WERI-Rb-1 (cell line): ENCODE data around the gene AACS.

ENCODE experiments used
- DNase-seq: peaks from one replicate; pipeline ENCODE4 v3.0.0-alpha.2; 2020
- H3K27ac ChIP-seq: fragments of 250-450 bp; sonication (Bioruptor Pico); 2 replicates; pipeline ENCODE4 v1.5.1; 2020; ENCODE audit warnings: mild to moderate bottlenecking, moderate library complexity
- H3K27me3 ChIP-seq: fragments of 250-450 bp; sonication (Bioruptor Pico); 2 replicates; pipeline ENCODE4 v1.5.1; 2021; ENCODE audit warnings: mild to moderate bottlenecking, low read depth, moderate library complexity; ENCODE audit not compliant: insufficient read depth, severe bottlenecking
- H3K36me3 ChIP-seq: fragments of 250-450 bp; sonication (Bioruptor Pico); 2 replicates; pipeline ENCODE4 v1.5.1; 2020; ENCODE audit warnings: mild to moderate bottlenecking, moderate library complexity
- H3K4me3 ChIP-seq: 2 replicates; pipeline ENCODE4 v1.5.1; 2011; ENCODE audit warnings: low read depth, mild to moderate bottlenecking, control low read depth, low read length
- H3K9me3 ChIP-seq: fragments of 250-450 bp; sonication (Bioruptor Pico); 2 replicates; pipeline ENCODE4 v1.5.1; 2021; ENCODE audit warnings: mild to moderate bottlenecking, moderate library complexity; ENCODE audit not compliant: severe bottlenecking
- CTCF ChIP-seq: IDR thresholded peaks from 2 replicates; pipeline ENCODE4 v1.5.1; 2011; ENCODE audit warnings: low read depth, mild to moderate bottlenecking, control low read depth, inconsistent platforms, low read length

AACS gene

GRCh38 chr12:125172231-125172850 lies 107.1 kb downstream of the AACS start:
- H3K27ac ChIP-seq: no peak overlapping the region
- no peak for TF ChIP-seq CTCF
- H3K36me3 ChIP-seq: no peaks in the 10 kb centered on the region
- H3K4me3 ChIP-seq: no peak overlapping the region
- H3K9me3 ChIP-seq: peaks cover 2% of the 10 kb centered on the region
- DNase-seq: no peak
- peaks cover 5% of the 10 kb centered on the region for H3K27me3 ChIP-seq

GRCh38 chr12:125175576-125175975 lies 110.3 kb downstream of the AACS start:
- peaks cover 5% of the 10 kb centered on the region for H3K27me3 ChIP-seq
- H3K9me3 ChIP-seq: no peaks in the 10 kb centered on the region

GRCh38 chr12:125178222-125178621 lies 113.0 kb downstream of the AACS start:
- H3K36me3 ChIP-seq: no peaks in the 10 kb centered on the region
- peaks cover 5% of the 10 kb centered on the region for H3K27me3 ChIP-seq
- H3K4me3 ChIP-seq: no peak overlapping the region
- no peak for TF ChIP-seq CTCF
- H3K27ac ChIP-seq: no peak overlapping the region
- H3K9me3 ChIP-seq: no peaks in the 10 kb centered on the region
- no peak for DNase-seq

More at GRCh38 chr12:125175576-125175975, 110.3 kb downstream of the AACS start:
- H3K27ac ChIP-seq: no peak overlapping the region
- no peak for DNase-seq
- TF ChIP-seq CTCF: no peak
- H3K4me3 ChIP-seq: no peak overlapping the region
- H3K36me3 ChIP-seq: no peaks in the 10 kb centered on the region

GRCh38 chr12:125180144-125180543 lies 114.9 kb downstream of the AACS start:
- no peaks in the 10 kb centered on the region for H3K9me3 ChIP-seq
- H3K27me3 ChIP-seq: peaks cover 8% of the 10 kb centered on the region
- H3K27ac ChIP-seq: no peak overlapping the region

GRCh38 chr12:125181107-125181506 lies 115.9 kb downstream of the AACS start:
- Histone ChIP-seq H3K36me3 (no peaks in the 10 kb centered on the region), H3K27me3 (peaks cover 15% of the 10 kb centered on the region), H3K27ac (no peak overlapping the region), H3K9me3 (no peaks in the 10 kb centered on the region), H3K4me3 (no peak overlapping the region)
- no peak for TF ChIP-seq CTCF
- no peak for DNase-seq

More at GRCh38 chr12:125180144-125180543, 114.9 kb downstream of the AACS start:
- H3K4me3 ChIP-seq: no peak overlapping the region
- no peak for DNase-seq
- no peak for TF ChIP-seq CTCF
- H3K36me3 ChIP-seq: no peaks in the 10 kb centered on the region
